ENCODE results near the gene TMC8. TPM values are rescaled to one million over a fixed set of nuclear protein-coding genes. Genes with fewer than 3 reads are reported as not detected.

TMC8 gene
- polyA plus RNA-seq, 1 of the 3 experiments (the other 2 are of a cell fraction), result 0.18 TPM

DNA sequence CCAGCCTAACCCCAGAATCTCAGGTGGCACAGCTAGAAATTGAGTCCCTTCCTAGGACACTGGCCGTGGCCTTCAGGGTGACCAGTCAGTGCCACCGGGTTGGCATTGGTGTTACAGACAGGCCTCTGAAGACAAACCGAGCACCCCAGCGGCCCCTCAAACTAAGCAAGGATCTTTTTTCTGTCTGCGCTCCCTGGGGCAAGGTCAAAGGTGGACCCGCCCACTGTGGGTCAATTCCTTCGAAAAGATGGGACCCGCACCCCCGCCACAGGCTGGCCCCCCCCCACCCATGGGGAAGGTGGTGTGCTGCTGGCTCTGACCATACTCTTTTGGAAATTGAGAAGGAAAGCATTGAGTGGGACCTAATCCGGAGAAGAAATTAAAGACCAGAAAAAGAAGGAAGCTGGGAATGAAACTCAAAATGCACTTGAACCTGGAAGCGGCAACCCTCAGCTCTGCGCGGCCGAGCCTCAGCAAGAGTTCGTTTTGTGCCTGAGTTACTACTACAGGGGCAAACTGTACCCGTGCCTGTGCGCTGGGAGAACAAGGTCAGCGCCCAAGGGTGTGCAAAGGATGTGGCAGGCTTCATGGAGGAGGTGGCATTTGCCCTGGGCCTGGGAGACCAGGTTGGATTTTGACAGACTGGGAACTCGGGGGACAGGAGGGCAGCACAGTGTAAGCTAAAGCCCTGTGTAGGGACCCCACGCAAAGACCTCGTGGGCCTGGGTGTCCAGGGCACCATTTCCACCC, 22.4 kb upstream of the TMC8 start:
- WGBS (ENCODE audit: low lambda C conversion rate), result 93% methylated on average over 21 of the region's 21 CpGs
- Histone ChIP-seq H3K9me2 (no peaks in the 10 kb centered on the region), H3K4me2 (no peak overlapping the region), H3K36me3 (replicated peaks in 1 of 2; ENCODE audit: control insufficient read depth in 1 of 2, insufficient read depth in 2 of 2, low read length in 1 of 2) (peaks cover 12 to 39% of the 10 kb centered on the region in 2 experiments), H3K9ac (no peak overlapping the region), H3K4me1 (ENCODE audit: control insufficient read depth in 1 of 2, insufficient read depth in 2 of 2, low read depth in 1 of 2, low read length in 1 of 2) (peaks cover 0 to 8% of the 10 kb centered on the region in 2 experiments; a peak in 1 of 4 replicates), H3K27ac (ENCODE audit: low read depth in 2 of 2, low read length in 1 of 2) (no peak overlapping the region), H4K20me1 (ENCODE audit: insufficient read depth) (no peaks in the 10 kb centered on the region), H3K4me3 (ENCODE audit: low read depth in 2 of 2, low read length in 1 of 2) (no peak overlapping the region), H2AFZ (ENCODE audit: low read depth) (no peak overlapping the region), H3K9me3 (no peaks in the 10 kb centered on the region), H3K27me3 (ENCODE audit: insufficient read depth) (no peaks in the 10 kb centered on the region), H3K79me2 (ENCODE audit: insufficient read depth) (no peaks in the 10 kb centered on the region), H3F3A (replicated peaks; ENCODE audit: insufficient read depth) (peaks cover 12% of the 10 kb centered on the region)
- ChIA-PET CTCF (interaction anchor here (0.6 to 7.7 kb wide), 9 partner anchors 13 to 976 kb away, joined by 3 to 100 read pairs (median 9); partner anchors contain the start of genes AFMID, TK1, TMC6 and TMC8), POLR2A (no interaction called here)
- TF ChIP-seq RCOR1 (IDR thresholded peaks at IDR 0.05; ENCODE audit: low read length) (no peak), NFIC (IDR thresholded peaks at IDR 0.05; ENCODE audit: borderline replicate concordance) (no peak), EZH2phosphoT487 (IDR thresholded peaks at IDR 0.05; ENCODE audit: borderline replicate concordance, low read depth) (no peak), JUND (IDR thresholded peaks at IDR 0.05) (no peak), GABPA (IDR thresholded peaks at IDR 0.05; ENCODE audit: low read depth) (no peak), RXRA (IDR thresholded peaks at IDR 0.05; ENCODE audit: borderline replicate concordance, low read depth) (no peak), TAF1 (IDR thresholded peaks at IDR 0.05; ENCODE audit: borderline replicate concordance, low read depth, low read length) (no peak), FOXM1 (IDR thresholded peaks at IDR 0.05; ENCODE audit: low read depth) (no peak), EP300 (IDR thresholded peaks at IDR 0.05; ENCODE audit: borderline replicate concordance in 1 of 2, low read depth in 1 of 2, low read length in 1 of 2) (no peak), RFX5 (IDR thresholded peaks at IDR 0.05; ENCODE audit: low read length) (no peak), CTCF (IDR thresholded peaks at IDR 0.05) (no peak), USF1 (IDR thresholded peaks at IDR 0.05; ENCODE audit: borderline replicate concordance, low read depth) (no peak), FOSL2 (IDR thresholded peaks at IDR 0.05; ENCODE audit: borderline replicate concordance, low read depth) (no peak), TCF12 (IDR thresholded peaks at IDR 0.05) (no peak), RAD21 (IDR thresholded peaks at IDR 0.05; ENCODE audit: low read length) (no peak), YY1 (IDR thresholded peaks at IDR 0.05; ENCODE audit: low read depth) (no peak), MEF2A (IDR thresholded peaks at IDR 0.05; ENCODE audit: borderline replicate concordance, low read depth) (no peak), GATA2 (CRISPR knock-in tag; IDR thresholded peaks at IDR 0.05) (no peak), ZBTB33 (IDR thresholded peaks at IDR 0.05; ENCODE audit: borderline replicate concordance, low read depth) (no peak)
- TF ChIP-seq, protein P1, sequence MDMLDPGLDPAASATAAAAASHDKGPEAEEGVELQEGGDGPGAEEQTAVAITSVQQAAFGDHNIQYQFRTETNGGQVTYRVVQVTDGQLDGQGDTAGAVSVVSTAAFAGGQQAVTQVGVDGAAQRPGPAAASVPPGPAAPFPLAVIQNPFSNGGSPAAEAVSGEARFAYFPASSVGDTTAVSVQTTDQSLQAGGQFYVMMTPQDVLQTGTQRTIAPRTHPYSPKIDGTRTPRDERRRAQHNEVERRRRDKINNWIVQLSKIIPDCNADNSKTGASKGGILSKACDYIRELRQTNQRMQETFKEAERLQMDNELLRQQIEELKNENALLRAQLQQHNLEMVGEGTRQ (IDR thresholded peaks at IDR 0.05; ENCODE audit: borderline replicate concordance, low read depth, low read length), result no peak
- DNase-seq, result no peak

Data from SK-N-SH (cell line).